ENCODE data around the gene ST3GAL2.
"Not testable (repeated sequence)": the region's sequence is repeated elsewhere in the genome, so short reads cannot be mapped to it uniquely, and the experiment has no call there.

The ST3GAL2 gene

GRCh38 chr16:70418993-70419318 is 19.9 kb downstream of the ST3GAL2 start:
- no peak for TF ChIP-seq CTCF (conservative IDR thresholded peaks at IDR 0.05; ENCODE audit: low read depth, low read length)
- no peak for DNase-seq (ENCODE audit: low read depth)
- no peak overlapping the region for H3K4me3 ChIP-seq (ENCODE audit: low read depth, low read length)

GRCh38 chr16:70418274-70418992 is 20.5 kb downstream of the ST3GAL2 start:
- no peak for DNase-seq (ENCODE audit: low read depth)
- no peak overlapping the region for H3K4me3 ChIP-seq (ENCODE audit: low read depth, low read length)
- TF ChIP-seq CTCF (conservative IDR thresholded peaks at IDR 0.05; ENCODE audit: low read depth, low read length): no peak

GRCh38 chr16:70417661-70418060 is 21.2 kb downstream of the ST3GAL2 start:
- no peak overlapping the region for H3K4me3 ChIP-seq (ENCODE audit: low read depth, low read length)
- no peak for DNase-seq (ENCODE audit: low read depth)
- no peak for TF ChIP-seq CTCF (conservative IDR thresholded peaks at IDR 0.05; ENCODE audit: low read depth, low read length)

GRCh38 chr16:70416748-70417616 is 21.9 kb downstream of the ST3GAL2 start:
- no peak for DNase-seq (ENCODE audit: low read depth)
- no peak overlapping the region for H3K4me3 ChIP-seq (ENCODE audit: low read depth, low read length)
- TF ChIP-seq CTCF (conservative IDR thresholded peaks at IDR 0.05; ENCODE audit: low read depth, low read length): no peak

GRCh38 chr16:70413572-70413971 is 25.3 kb downstream of the ST3GAL2 start:
- not testable (repeated sequence) for DNase-seq (ENCODE audit: low read depth); H3K4me3 ChIP-seq (ENCODE audit: low read depth, low read length)

- H3K4me3 ChIP-seq (ENCODE audit: low read depth, low read length): no peak overlapping the region
- TF ChIP-seq CTCF (conservative IDR thresholded peaks at IDR 0.05; ENCODE audit: low read depth, low read length): no peak
- DNase-seq (ENCODE audit: low read depth): no peak
Observed at GRCh38 chr16:70412385-70412784, 26.5 kb downstream of the ST3GAL2 start.

- TF ChIP-seq CTCF (conservative IDR thresholded peaks at IDR 0.05; ENCODE audit: low read depth, low read length): no peak
Observed at GRCh38 chr16:70410734-70411133, 28.2 kb downstream of the ST3GAL2 start.

More at GRCh38 chr16:70410734-70411133, 28.2 kb downstream of the ST3GAL2 start:
- no peak overlapping the region for H3K4me3 ChIP-seq (ENCODE audit: low read depth, low read length)
- no peak for DNase-seq (ENCODE audit: low read depth)

Measured in choroid plexus epithelial cell (primary cell).